ENCODE results near the gene WSB2. TPM values are rescaled to one million over a fixed set of nuclear protein-coding genes. Genes with fewer than 3 reads are reported as not detected.

WSB2 gene
- total and polyA plus RNA-seq, 4 donors: 103 to 250 (median 231) TPM

GRCh38 chr12:118065380-118065779 lies 4.4 kb upstream of the WSB2 start:
- no peak for DNase-seq (ENCODE audit: low read depth in 4 of 6, low spot score in 6 of 6)
- no peak overlapping the region for H3K4me3 ChIP-seq (ENCODE audit: low read depth, low read length)
- no peak overlapping the region for H3K27ac ChIP-seq (ENCODE audit: low read depth, low read length)
- no CpG with 5 or more reads among the region's 1 CpG for WGBS (ENCODE audit: insufficient coverage)
- H3K27me3 ChIP-seq (ENCODE audit: control insufficient read depth, insufficient read depth, low read length): no peaks in the 10 kb centered on the region
- no peaks in the 10 kb centered on the region for H3K36me3 ChIP-seq (ENCODE audit: control insufficient read depth, insufficient read depth, low read length)
- H3K9me3 ChIP-seq (ENCODE audit: control insufficient read depth, insufficient read depth, low read length): no peaks in the 10 kb centered on the region
- peaks cover 15% of the 10 kb centered on the region for H3K4me1 ChIP-seq (ENCODE audit: control insufficient read depth, insufficient read depth, low read length)

- no peak overlapping the region for H3K27ac ChIP-seq (ENCODE audit: low read depth, low read length)
- no peaks in the 10 kb centered on the region for H3K9me3 ChIP-seq (ENCODE audit: control insufficient read depth, insufficient read depth, low read length)
- WGBS (ENCODE audit: insufficient coverage): 0% methylated on average over 1 of the region's 2 CpGs
- H3K4me3 ChIP-seq (ENCODE audit: low read depth, low read length): no peak overlapping the region
- H3K4me1 ChIP-seq (ENCODE audit: control insufficient read depth, insufficient read depth, low read length): peaks cover 16% of the 10 kb centered on the region
- DNase-seq (ENCODE audit: low read depth in 4 of 6, low spot score in 6 of 6): peak in 2 of 6 donors; percentile 16 to 17
- no peaks in the 10 kb centered on the region for H3K36me3 ChIP-seq (ENCODE audit: control insufficient read depth, insufficient read depth, low read length)
- H3K27me3 ChIP-seq (ENCODE audit: control insufficient read depth, insufficient read depth, low read length): no peaks in the 10 kb centered on the region
These were observed 3.6 kb upstream of the WSB2 start for GRCh38 chr12:118064608-118065007.

- H3K4me3 ChIP-seq (ENCODE audit: low read depth, low read length): no peak overlapping the region
These were observed 2.8 kb upstream of the WSB2 start for GRCh38 chr12:118063576-118064391.

GRCh38 chr12:118061873-118062843 lies 1.2 kb upstream of the WSB2 start:
- H3K9me3 ChIP-seq (ENCODE audit: control insufficient read depth, insufficient read depth, low read length): no peaks in the 10 kb centered on the region
- peak in 5 of 6 donors; percentile 35 to 83 (median 60) for DNase-seq (ENCODE audit: low read depth in 4 of 6, low spot score in 6 of 6)
- under 1% methylated on average over 36 of the region's 44 CpGs for WGBS (ENCODE audit: insufficient coverage)
- H3K27ac ChIP-seq (ENCODE audit: low read depth, low read length): peak overlapping the region; percentile 96
- peaks cover 16% of the 10 kb centered on the region for H3K4me1 ChIP-seq (ENCODE audit: control insufficient read depth, insufficient read depth, low read length)
- H3K4me3 ChIP-seq (ENCODE audit: low read depth, low read length): peak overlapping the region; percentile 88
- H3K27me3 ChIP-seq (ENCODE audit: control insufficient read depth, insufficient read depth, low read length): no peaks in the 10 kb centered on the region
- no peaks in the 10 kb centered on the region for H3K36me3 ChIP-seq (ENCODE audit: control insufficient read depth, insufficient read depth, low read length)

More at GRCh38 chr12:118063576-118064391, 2.8 kb upstream of the WSB2 start:
- Histone ChIP-seq H3K27me3 (ENCODE audit: control insufficient read depth, insufficient read depth, low read length) (no peaks in the 10 kb centered on the region), H3K27ac (ENCODE audit: low read depth, low read length) (no peak overlapping the region), H3K9me3 (ENCODE audit: control insufficient read depth, insufficient read depth, low read length) (no peaks in the 10 kb centered on the region), H3K36me3 (ENCODE audit: control insufficient read depth, insufficient read depth, low read length) (no peaks in the 10 kb centered on the region), H3K4me1 (ENCODE audit: control insufficient read depth, insufficient read depth, low read length) (peaks cover 16% of the 10 kb centered on the region)
- DNase-seq (ENCODE audit: low read depth in 4 of 6, low spot score in 6 of 6): peak in 1 of 6 donors; percentile 6
- 100% methylated on average over 3 of the region's 4 CpGs for WGBS (ENCODE audit: insufficient coverage)

GRCh38 chr12:118060301-118061010 lies 523 bp downstream of the WSB2 start:
- Histone ChIP-seq H3K4me3 (ENCODE audit: low read depth, low read length) (peak overlapping the region; percentile 65), H3K27ac (ENCODE audit: low read depth, low read length) (peak overlapping the region; percentile 96), H3K36me3 (ENCODE audit: control insufficient read depth, insufficient read depth, low read length) (no peaks in the 10 kb centered on the region), H3K27me3 (ENCODE audit: control insufficient read depth, insufficient read depth, low read length) (no peaks in the 10 kb centered on the region), H3K4me1 (ENCODE audit: control insufficient read depth, insufficient read depth, low read length) (peaks cover 16% of the 10 kb centered on the region), H3K9me3 (ENCODE audit: control insufficient read depth, insufficient read depth, low read length) (no peaks in the 10 kb centered on the region)
- peak in 2 of 6 donors; percentile 46 to 51 for DNase-seq (ENCODE audit: low read depth in 4 of 6, low spot score in 6 of 6)
- under 1% methylated on average over 34 of the region's 46 CpGs for WGBS (ENCODE audit: insufficient coverage)

GRCh38 chr12:118059341-118060191 lies 1.4 kb downstream of the WSB2 start:
- peak in 2 of 6 donors; percentile 33 to 41 for DNase-seq (ENCODE audit: low read depth in 4 of 6, low spot score in 6 of 6)
- WGBS (ENCODE audit: insufficient coverage): no CpG with 5 or more reads among the region's 11 CpGs

GRCh38 chr12:118058881-118059280 lies 2.1 kb downstream of the WSB2 start:
- no peaks in the 10 kb centered on the region for H3K27me3 ChIP-seq (ENCODE audit: control insufficient read depth, insufficient read depth, low read length)
- no peaks in the 10 kb centered on the region for H3K36me3 ChIP-seq (ENCODE audit: control insufficient read depth, insufficient read depth, low read length)
- WGBS (ENCODE audit: insufficient coverage): 100% methylated on average over 4 of the region's 8 CpGs
- peaks cover 16% of the 10 kb centered on the region for H3K4me1 ChIP-seq (ENCODE audit: control insufficient read depth, insufficient read depth, low read length)
- H3K4me3 ChIP-seq (ENCODE audit: low read depth, low read length): no peak overlapping the region
- DNase-seq (ENCODE audit: low read depth in 4 of 6, low spot score in 6 of 6): no peak
- H3K27ac ChIP-seq (ENCODE audit: low read depth, low read length): no peak overlapping the region
- H3K9me3 ChIP-seq (ENCODE audit: control insufficient read depth, insufficient read depth, low read length): no peaks in the 10 kb centered on the region

More at GRCh38 chr12:118059341-118060191, 1.4 kb downstream of the WSB2 start:
- Histone ChIP-seq H3K27me3 (ENCODE audit: control insufficient read depth, insufficient read depth, low read length) (no peaks in the 10 kb centered on the region), H3K27ac (ENCODE audit: low read depth, low read length) (peak overlapping the region; percentile 96), H3K9me3 (ENCODE audit: control insufficient read depth, insufficient read depth, low read length) (no peaks in the 10 kb centered on the region), H3K4me3 (ENCODE audit: low read depth, low read length) (peak overlapping the region; percentile 65), H3K4me1 (ENCODE audit: control insufficient read depth, insufficient read depth, low read length) (peaks cover 16% of the 10 kb centered on the region), H3K36me3 (ENCODE audit: control insufficient read depth, insufficient read depth, low read length) (no peaks in the 10 kb centered on the region)

- no peak overlapping the region for H3K27ac ChIP-seq (ENCODE audit: low read depth, low read length)
- no peak for DNase-seq (ENCODE audit: low read depth in 4 of 6, low spot score in 6 of 6)
- WGBS (ENCODE audit: insufficient coverage): 88% methylated on average over 7 of the region's 7 CpGs
- no peaks in the 10 kb centered on the region for H3K36me3 ChIP-seq (ENCODE audit: control insufficient read depth, insufficient read depth, low read length)
- peaks cover 16% of the 10 kb centered on the region for H3K4me1 ChIP-seq (ENCODE audit: control insufficient read depth, insufficient read depth, low read length)
- no peaks in the 10 kb centered on the region for H3K27me3 ChIP-seq (ENCODE audit: control insufficient read depth, insufficient read depth, low read length)
- H3K4me3 ChIP-seq (ENCODE audit: low read depth, low read length): no peak overlapping the region
- no peaks in the 10 kb centered on the region for H3K9me3 ChIP-seq (ENCODE audit: control insufficient read depth, insufficient read depth, low read length)
These were observed 2.8 kb downstream of the WSB2 start for GRCh38 chr12:118058227-118058626.
